ENCODE measurements around the gene FGD2.

The FGD2 gene

DNA sequence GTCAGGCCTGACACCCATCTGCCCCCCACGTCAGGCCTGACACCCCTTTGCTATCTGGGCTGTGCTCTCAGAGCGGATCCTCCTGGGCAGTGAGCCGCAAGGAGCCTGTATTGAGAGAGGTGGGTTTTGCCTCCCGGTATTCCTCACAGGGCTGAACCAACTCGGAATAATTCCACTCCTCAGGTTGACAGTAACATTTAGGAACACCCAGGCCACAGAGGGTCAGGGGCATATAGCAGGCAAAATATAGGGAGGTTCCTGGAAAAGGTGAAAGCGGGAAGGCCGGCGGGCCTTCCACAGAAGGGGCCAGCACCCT lies 6.8 kb upstream of the FGD2 start:
- ATAC-seq, result no peak
- TF ChIP-seq ESRRG (CRISPR knock-in tag; IDR thresholded peaks at IDR 0.05) (no peak), GLIS3 (CRISPR knock-in tag; IDR thresholded peaks at IDR 0.05) (no peak), RARB (CRISPR knock-in tag; IDR thresholded peaks at IDR 0.05) (no peak), PATZ1 (CRISPR knock-in tag; IDR thresholded peaks at IDR 0.05; ENCODE audit: borderline replicate concordance) (no peak), ZFP30 (CRISPR knock-in tag; IDR thresholded peaks at IDR 0.05) (no peak), TCF4 (CRISPR knock-in tag; IDR thresholded peaks at IDR 0.05; ENCODE audit: borderline replicate concordance) (no peak), TOX (CRISPR knock-in tag; IDR thresholded peaks at IDR 0.05; ENCODE audit: borderline replicate concordance) (no peak), ZNF8 (CRISPR knock-in tag; IDR thresholded peaks at IDR 0.05) (no peak), BACH2 (CRISPR knock-in tag; IDR thresholded peaks at IDR 0.05; ENCODE audit: borderline replicate concordance) (no peak), ISL1 (CRISPR knock-in tag; IDR thresholded peaks at IDR 0.05) (no peak), ZC3H10 (CRISPR knock-in tag; IDR thresholded peaks at IDR 0.05) (no peak), ZNF70 (CRISPR knock-in tag; IDR thresholded peaks at IDR 0.05) (no peak), ZNF565 (CRISPR knock-in tag; conservative IDR thresholded peaks at IDR 0.05; ENCODE audit: low read depth) (no peak), PPARA (CRISPR knock-in tag; IDR thresholded peaks at IDR 0.05; ENCODE audit: borderline replicate concordance) (no peak), CSDC2 (CRISPR knock-in tag; IDR thresholded peaks at IDR 0.05) (no peak), ARNTL (CRISPR knock-in tag; IDR thresholded peaks at IDR 0.05; ENCODE audit: borderline replicate concordance, low read depth) (no peak), CREB5 (CRISPR knock-in tag; IDR thresholded peaks at IDR 0.05; ENCODE audit: low read depth) (no peak), SNAI2 (CRISPR knock-in tag; IDR thresholded peaks at IDR 0.05) (no peak)
- TF ChIP-seq, protein P1, sequence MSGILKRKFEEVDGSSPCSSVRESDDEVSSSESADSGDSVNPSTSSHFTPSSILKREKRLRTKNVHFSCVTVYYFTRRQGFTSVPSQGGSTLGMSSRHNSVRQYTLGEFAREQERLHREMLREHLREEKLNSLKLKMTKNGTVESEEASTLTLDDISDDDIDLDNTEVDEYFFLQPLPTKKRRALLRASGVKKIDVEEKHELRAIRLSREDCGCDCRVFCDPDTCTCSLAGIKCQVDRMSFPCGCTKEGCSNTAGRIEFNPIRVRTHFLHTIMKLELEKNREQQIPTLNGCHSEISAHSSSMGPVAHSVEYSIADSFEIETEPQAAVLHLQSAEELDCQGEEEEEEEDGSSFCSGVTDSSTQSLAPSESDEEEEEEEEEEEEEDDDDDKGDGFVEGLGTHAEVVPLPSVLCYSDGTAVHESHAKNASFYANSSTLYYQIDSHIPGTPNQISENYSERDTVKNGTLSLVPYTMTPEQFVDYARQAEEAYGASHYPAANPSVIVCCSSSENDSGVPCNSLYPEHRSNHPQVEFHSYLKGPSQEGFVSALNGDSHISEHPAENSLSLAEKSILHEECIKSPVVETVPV (CRISPR knock-in tag; IDR thresholded peaks at IDR 0.05), result no peak
- TF ChIP-seq, protein P2, sequence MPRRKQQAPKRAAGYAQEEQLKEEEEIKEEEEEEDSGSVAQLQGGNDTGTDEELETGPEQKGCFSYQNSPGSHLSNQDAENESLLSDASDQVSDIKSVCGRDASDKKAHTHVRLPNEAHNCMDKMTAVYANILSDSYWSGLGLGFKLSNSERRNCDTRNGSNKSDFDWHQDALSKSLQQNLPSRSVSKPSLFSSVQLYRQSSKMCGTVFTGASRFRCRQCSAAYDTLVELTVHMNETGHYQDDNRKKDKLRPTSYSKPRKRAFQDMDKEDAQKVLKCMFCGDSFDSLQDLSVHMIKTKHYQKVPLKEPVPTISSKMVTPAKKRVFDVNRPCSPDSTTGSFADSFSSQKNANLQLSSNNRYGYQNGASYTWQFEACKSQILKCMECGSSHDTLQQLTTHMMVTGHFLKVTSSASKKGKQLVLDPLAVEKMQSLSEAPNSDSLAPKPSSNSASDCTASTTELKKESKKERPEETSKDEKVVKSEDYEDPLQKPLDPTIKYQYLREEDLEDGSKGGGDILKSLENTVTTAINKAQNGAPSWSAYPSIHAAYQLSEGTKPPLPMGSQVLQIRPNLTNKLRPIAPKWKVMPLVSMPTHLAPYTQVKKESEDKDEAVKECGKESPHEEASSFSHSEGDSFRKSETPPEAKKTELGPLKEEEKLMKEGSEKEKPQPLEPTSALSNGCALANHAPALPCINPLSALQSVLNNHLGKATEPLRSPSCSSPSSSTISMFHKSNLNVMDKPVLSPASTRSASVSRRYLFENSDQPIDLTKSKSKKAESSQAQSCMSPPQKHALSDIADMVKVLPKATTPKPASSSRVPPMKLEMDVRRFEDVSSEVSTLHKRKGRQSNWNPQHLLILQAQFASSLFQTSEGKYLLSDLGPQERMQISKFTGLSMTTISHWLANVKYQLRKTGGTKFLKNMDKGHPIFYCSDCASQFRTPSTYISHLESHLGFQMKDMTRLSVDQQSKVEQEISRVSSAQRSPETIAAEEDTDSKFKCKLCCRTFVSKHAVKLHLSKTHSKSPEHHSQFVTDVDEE (CRISPR knock-in tag; IDR thresholded peaks at IDR 0.05), result no peak

GRCh38 chr6:36999061-36999750 lies 6.2 kb upstream of the FGD2 start:
- ATAC-seq, result no peak
- no peak for TF ChIP-seq ZC3H10 (CRISPR knock-in tag; IDR thresholded peaks at IDR 0.05)
- no peak for TF ChIP-seq ESRRG (CRISPR knock-in tag; IDR thresholded peaks at IDR 0.05)
- TF ChIP-seq, protein P1 (CRISPR knock-in tag; IDR thresholded peaks at IDR 0.05), result no peak
- TF ChIP-seq ZNF565 (CRISPR knock-in tag; conservative IDR thresholded peaks at IDR 0.05; ENCODE audit: low read depth), result no peak
- no peak for TF ChIP-seq ZNF8 (CRISPR knock-in tag; IDR thresholded peaks at IDR 0.05)
- TF ChIP-seq CSDC2 (CRISPR knock-in tag; IDR thresholded peaks at IDR 0.05), result no peak
- no peak for TF ChIP-seq OSR1 (CRISPR knock-in tag; IDR thresholded peaks at IDR 0.05)
- TF ChIP-seq ISL1 (CRISPR knock-in tag; IDR thresholded peaks at IDR 0.05), result no peak
- TF ChIP-seq BACH2 (CRISPR knock-in tag; IDR thresholded peaks at IDR 0.05; ENCODE audit: borderline replicate concordance), result no peak

- TF ChIP-seq ZFP3 (CRISPR knock-in tag; IDR thresholded peaks at IDR 0.05) (no peak), BACH2 (CRISPR knock-in tag; IDR thresholded peaks at IDR 0.05; ENCODE audit: borderline replicate concordance) (no peak), PATZ1 (CRISPR knock-in tag; IDR thresholded peaks at IDR 0.05; ENCODE audit: borderline replicate concordance) (no peak), TOX (CRISPR knock-in tag; IDR thresholded peaks at IDR 0.05; ENCODE audit: borderline replicate concordance) (no peak), ZNF565 (CRISPR knock-in tag; conservative IDR thresholded peaks at IDR 0.05; ENCODE audit: low read depth) (no peak), OSR1 (CRISPR knock-in tag; IDR thresholded peaks at IDR 0.05) (no peak), ZNF8 (CRISPR knock-in tag; IDR thresholded peaks at IDR 0.05) (no peak), ISL1 (CRISPR knock-in tag; IDR thresholded peaks at IDR 0.05) (no peak), GLIS3 (CRISPR knock-in tag; IDR thresholded peaks at IDR 0.05) (no peak), ESRRG (CRISPR knock-in tag; IDR thresholded peaks at IDR 0.05) (no peak), ZFP30 (CRISPR knock-in tag; IDR thresholded peaks at IDR 0.05) (no peak)
- TF ChIP-seq, protein P2 (CRISPR knock-in tag; IDR thresholded peaks at IDR 0.05), result no peak
- no peak for ATAC-seq
Observed at GRCh38 chr6:36999751-37000125, 5.7 kb upstream of the FGD2 start.
